Left lung (tissue), 10 donors: ENCODE data around the gene MT1H. TPM values are rescaled to one million over a fixed set of nuclear protein-coding genes. Genes with fewer than 3 reads are reported as not detected.

Experiments used
- ATAC-seq: fragments of 200-7000 bp; cut with Tn5 transposase; one replicate; pipeline ENCODE4 v1.9.1; 2020; ENCODE audit warnings: moderate library complexity
- DNase-seq, 4 donors: peaks; one replicate each; pipeline ENCODE4 v3.0.0-alpha.2; 2013 to 2020
- H3K27ac ChIP-seq, 2 donors: fragments of 200-600 bp; sonication (generic) in 1 of 2; one replicate each; pipeline versions ENCODE4 v1.5.0 to v1.8.0; 2020 to 2021
- H3K27me3 ChIP-seq, 2 donors: fragments of 200-600 bp; sonication (generic) in 1 of 2; one replicate each; pipeline versions ENCODE4 v1.5.0 to v1.8.0; 2020 to 2021
- H3K36me3 ChIP-seq, 2 donors: fragments of 200-600 bp; sonication (generic) in 1 of 2; one replicate each; pipeline versions ENCODE4 v1.5.0 to v1.8.0; 2020 to 2021
- H3K4me1 ChIP-seq, 2 donors: fragments of 200-600 bp; one replicate each; pipeline ENCODE4 v1.8.0; 2021
- H3K4me3 ChIP-seq, 2 donors: fragments of 200-600 bp; sonication (generic) in 1 of 2; one replicate each; pipeline versions ENCODE4 v1.5.0 to v1.8.0; 2020 to 2021; ENCODE audit warnings: mild to moderate bottlenecking in 1 of 2
- H3K9me3 ChIP-seq, 2 donors: fragments of 200-600 bp; sonication (generic) in 1 of 2; one replicate each; pipeline versions ENCODE4 v1.5.0 to v1.8.0; 2020 to 2021
- CTCF ChIP-seq, 2 donors: fragments of 200-600 bp; sonication (generic) in 1 of 2; IDR thresholded peaks; one replicate each; pipeline versions ENCODE4 v1.5.0 to v1.8.0; 2021; ENCODE audit warnings: antibody characterized with exemption in 2 of 2
- intact Hi-C, 2 donors: fragments of 100-400 bp; cut with DNase I; formaldehyde crosslinking; loops; one replicate each; pipeline versions ENCODE4 v1.11.2 to v1.14.2; 2022
- polyA plus RNA-seq, 6 donors: library from polyadenylated mRNA; unstranded; fragments of 120-200 nt; gene quantifications; one replicate each; pipeline ENCODE4 v1.2.1, GENCODE V29; 2013; ENCODE audit not compliant: insufficient read length in 6 of 6
- total RNA-seq, 2 donors: library from RNA; stranded (reverse); fragmentation: NEBNext Ultra II Directional; extraction: Animal tissue kit (Norgen Biotek cat#: 25700); gene quantifications; one replicate each; pipeline ENCODE4 v1.2.1, GENCODE V29; 2021
- donor health status: DM: no; HTN: yes; CAD: no.
- donor health status: DM: no; HTN: no; CAD: no.

MT1H gene
- total and polyA plus RNA-seq, 8 donors, result 1.1 to 2.3 (median 2.2) TPM; not detected in 4

- ATAC-seq, result no peak
- H3K36me3 ChIP-seq, result no peaks in the 10 kb centered on the region
- no peak overlapping the region for H3K4me3 ChIP-seq
- H3K27me3 ChIP-seq, result no peaks in the 10 kb centered on the region
- no peak for TF ChIP-seq CTCF (IDR thresholded peaks at IDR 0.05)
- no peaks in the 10 kb centered on the region for H3K4me1 ChIP-seq
- intact Hi-C loops, result loop anchor here in 1 of 2 donors (10.0 kb wide), 1 partner anchor 120 kb away; no protein-coding TSS in a partner anchor
- no peak for DNase-seq
- H3K27ac ChIP-seq, result no peak overlapping the region
- H3K9me3 ChIP-seq, result no peaks in the 10 kb centered on the region
These were observed 25.6 kb downstream of the MT1H start for GRCh38 chr16:56695246-56695645.

- Histone ChIP-seq H3K4me3 (no peak overlapping the region), H3K9me3 (no peaks in the 10 kb centered on the region), H3K27ac (no peak overlapping the region), H3K4me1 (peaks cover 0 to 4% of the 10 kb centered on the region in 2 donors), H3K36me3 (no peaks in the 10 kb centered on the region), H3K27me3 (no peaks in the 10 kb centered on the region)
- intact Hi-C loops, result loop anchor here in 1 of 2 donors (10.0 kb wide), 1 partner anchor 123 kb away; no protein-coding TSS in a partner anchor
- no peak for TF ChIP-seq CTCF (IDR thresholded peaks at IDR 0.05)
- DNase-seq (no peak), ATAC-seq (no peak)
These were observed 28.0 kb downstream of the MT1H start for GRCh38 chr16:56697456-56698155.

- Histone ChIP-seq H3K4me3 (no peak overlapping the region), H3K27me3 (no peaks in the 10 kb centered on the region), H3K27ac (no peak overlapping the region), H3K9me3 (no peaks in the 10 kb centered on the region), H3K4me1 (peaks cover 0 to 4% of the 10 kb centered on the region in 2 donors), H3K36me3 (no peaks in the 10 kb centered on the region)
- ATAC-seq (no peak), DNase-seq (no peak)
- intact Hi-C loops, result loop anchor here in 1 of 2 donors (10.0 kb wide), 1 partner anchor 185 kb away; no protein-coding TSS in a partner anchor
- TF ChIP-seq CTCF (IDR thresholded peaks at IDR 0.05), result no peak
These were observed 30.6 kb downstream of the MT1H start for GRCh38 chr16:56700195-56700594.

GRCh38 chr16:56700631-56701030 lies 31.0 kb downstream of the MT1H start:
- intact Hi-C loops, result loop anchor here in 1 of 2 donors (10.0 kb wide), 1 partner anchor 186 kb away; no protein-coding TSS in a partner anchor
- H3K4me1 ChIP-seq, result peaks cover 0 to 4% of the 10 kb centered on the region in 2 donors
- no peak for TF ChIP-seq CTCF (IDR thresholded peaks at IDR 0.05)
- no peak overlapping the region for H3K27ac ChIP-seq
- DNase-seq, result no peak
- no peak for ATAC-seq
- H3K36me3 ChIP-seq, result no peaks in the 10 kb centered on the region
- H3K27me3 ChIP-seq, result no peaks in the 10 kb centered on the region
- H3K4me3 ChIP-seq, result no peak overlapping the region
- H3K9me3 ChIP-seq, result no peaks in the 10 kb centered on the region

- no peaks in the 10 kb centered on the region for H3K27me3 ChIP-seq
- H3K36me3 ChIP-seq, result no peaks in the 10 kb centered on the region
- H3K4me1 ChIP-seq, result peaks cover 0 to 4% of the 10 kb centered on the region in 2 donors
- H3K9me3 ChIP-seq, result no peaks in the 10 kb centered on the region
- H3K27ac ChIP-seq, result no peak overlapping the region
- DNase-seq (no peak), ATAC-seq (no peak)
- no peak overlapping the region for H3K4me3 ChIP-seq
- intact Hi-C loops, result loop anchor here in 1 of 2 donors (10.0 kb wide), 1 partner anchor 187 kb away; no protein-coding TSS in a partner anchor
- TF ChIP-seq CTCF (IDR thresholded peaks at IDR 0.05), result no peak
These were observed 31.9 kb downstream of the MT1H start for GRCh38 chr16:56701534-56701933.
